OCI-LY7 (cell line): ENCODE measurements around the gene GAS1. TPM values are rescaled to one million over a fixed set of nuclear protein-coding genes. Genes with fewer than 3 reads are reported as not detected.

Experiments
- BruUV-seq: library from RNA; stranded (reverse); fragments of 400-500 nt; replicated peaks from 2 replicates; lab custom pipeline; 2021; lab: Mats Ljungman, UMichigan
- CTCF ChIA-PET: fragments of 300-600 bp; sonication (Branson Sonifier 250); formaldehyde crosslinking; loops from one replicate; lab custom pipeline; 2022; ENCODE audit warnings: antibody characterized with exemption; ENCODE audit not compliant: unreplicated experiment; lab: Charles Lee
- POLR2A ChIA-PET: fragments of 300-600 bp; sonication (Branson Sonifier 250); formaldehyde crosslinking; loops from one replicate; lab custom pipeline; 2022; ENCODE audit warnings: antibody characterized with exemption; lab: Charles Lee
- DNase-seq: peaks from one replicate; pipeline ENCODE4 v3.0.0-alpha.2; 2015; ENCODE audit warnings: low spot score
- H2AFZ ChIP-seq: fragments of 200-600 bp; sonication (generic), shearing (Covaris generic); 2 replicates; pipeline ENCODE4 v1.6.1; 2014; ENCODE audit warnings: mild to moderate bottlenecking, antibody characterized with exemption, low read length, moderate library complexity
- H3K27ac ChIP-seq: fragments of 200-600 bp; sonication (generic); 2 replicates; pipeline ENCODE4 v1.5.1; 2014; ENCODE audit warnings: mixed run types, low read depth, mild to moderate bottlenecking, moderate library complexity, low read length, inconsistent platforms; ENCODE audit not compliant: poor library complexity, severe bottlenecking
- H3K36me3 ChIP-seq: fragments of 200-600 bp; sonication (generic); 2 replicates; pipeline ENCODE4 v1.6.1; 2014; ENCODE audit warnings: mild to moderate bottlenecking, antibody characterized with exemption, low read length, moderate library complexity, mixed read lengths; ENCODE audit not compliant: insufficient read depth
- H3K4me1 ChIP-seq: fragments of 200-600 bp; sonication (generic); 2 replicates; pipeline ENCODE4 v1.5.1; 2014; ENCODE audit warnings: mild to moderate bottlenecking, low read length; ENCODE audit not compliant: insufficient read depth, poor library complexity, severe bottlenecking
- H3K4me2 ChIP-seq: fragments of 200-600 bp; sonication (generic); 2 replicates; pipeline ENCODE4 v1.6.1; 2014; ENCODE audit warnings: mild to moderate bottlenecking, low read length
- H3K4me3 ChIP-seq: fragments of 200-600 bp; sonication (generic); 2 replicates; pipeline ENCODE4 v1.5.1; 2014; ENCODE audit warnings: mild to moderate bottlenecking, low read depth, low read length; ENCODE audit not compliant: poor library complexity, severe bottlenecking
- H3K79me2 ChIP-seq: fragments of 200-600 bp; sonication (generic); 2 replicates; pipeline ENCODE4 v1.6.1; 2016; ENCODE audit warnings: low read depth, mild to moderate bottlenecking, low read length, moderate library complexity, mixed read lengths; ENCODE audit not compliant: insufficient read depth
- H3K9me2 ChIP-seq: fragments of 200-600 bp; sonication (generic); 2 replicates; pipeline ENCODE4 v1.6.1; 2016; ENCODE audit warnings: mild to moderate bottlenecking, low read length, mixed read lengths; ENCODE audit not compliant: insufficient read depth
- H3K9me3 ChIP-seq: fragments of 200-600 bp; sonication (generic); 2 replicates; pipeline ENCODE4 v1.6.1; 2014; ENCODE audit warnings: mild to moderate bottlenecking, mixed run types, low read length, mixed read lengths
- H4K20me1 ChIP-seq: fragments of 200-600 bp; sonication (generic); 2 replicates; pipeline ENCODE4 v1.6.1; 2014; ENCODE audit warnings: mild to moderate bottlenecking, antibody characterized with exemption, low read length, moderate library complexity, mixed read lengths; ENCODE audit not compliant: insufficient read depth
- CTCF ChIP-seq: fragments of 200-600 bp; sonication (generic); conservative IDR thresholded peaks from 2 replicates; pipeline ENCODE4 v1.5.1; 2014; ENCODE audit warnings: mild to moderate bottlenecking, antibody characterized with exemption, low read length, moderate library complexity, mixed read lengths
- EZH2phosphoT487 ChIP-seq: fragments of 200-600 bp; sonication (generic); IDR thresholded peaks from 2 replicates; pipeline ENCODE4 v1.6.1; 2018; ENCODE audit warnings: low read depth, borderline replicate concordance, mild to moderate bottlenecking, mixed run types, antibody characterized with exemption, low read length, moderate library complexity, mixed read lengths
- intact Hi-C: fragments of 100-400 bp; cut with micrococcal nuclease; formaldehyde crosslinking; loops from one replicate; pipeline ENCODE4 v1.10.0; 2022; ENCODE audit not compliant: unreplicated experiment
- total RNA-seq, 2 experiments: library from RNA; depleted of rRNA in 1 of 2; stranded (reverse); fragments of >200 nt in 1 of 2; shearing (Covaris generic) in 1 of 2; gene quantifications; 2 replicates each; pipeline ENCODE4 v1.2.3, GENCODE V29; 2014 to 2022

GAS1 gene
- total RNA-seq, 2 experiments from 2014 or later: not detected

- H3K27ac ChIP-seq: no peak overlapping the region
- H3K9me3 ChIP-seq: no peaks in the 10 kb centered on the region
- H3K36me3 ChIP-seq: no peaks in the 10 kb centered on the region
- no peak overlapping the region for H3K4me3 ChIP-seq
- intact Hi-C loops: no loop called here
- no peak for DNase-seq
- no peaks in the 10 kb centered on the region for H4K20me1 ChIP-seq
- H2AFZ ChIP-seq: no peak overlapping the region
- no peak overlapping the region for H3K4me2 ChIP-seq
- BruUV-seq: no TSS peak
- CTCF ChIA-PET: no interaction called here
- peaks cover 4% of the 10 kb centered on the region for H3K4me1 ChIP-seq
- no peaks in the 10 kb centered on the region for H3K79me2 ChIP-seq
- POLR2A ChIA-PET: no interaction called here
- no peaks in the 10 kb centered on the region for H3K9me2 ChIP-seq
- TF ChIP-seq EZH2phosphoT487: no peak
Measured at GRCh38 chr9:86944796-86945727, 2.2 kb downstream of the GAS1 start.

GRCh38 chr9:86943201-86944113 lies 3.8 kb downstream of the GAS1 start:
- intact Hi-C loops: no loop called here
- Histone ChIP-seq H3K36me3 (no peaks in the 10 kb centered on the region), H3K9me3 (no peaks in the 10 kb centered on the region), H3K4me1 (peaks cover 4% of the 10 kb centered on the region), H4K20me1 (no peaks in the 10 kb centered on the region), H3K4me3 (no peak overlapping the region), H3K9me2 (no peaks in the 10 kb centered on the region), H2AFZ (no peak overlapping the region), H3K79me2 (no peaks in the 10 kb centered on the region), H3K27ac (no peak overlapping the region), H3K4me2 (no peak overlapping the region)
- DNase-seq: no peak
- POLR2A ChIA-PET: interaction anchor here (0.6 to 1.9 kb wide), 2 partner anchors 11 to 72 kb away, joined by 3 to 4 read pairs; no protein-coding TSS in a partner anchor
- no TSS peak for BruUV-seq
- TF ChIP-seq CTCF: no peak
- TF ChIP-seq EZH2phosphoT487: no peak
- CTCF ChIA-PET: no interaction called here
